Stimulated activated CD4-positive, alpha-beta T cell treated with anti-CD3 and anti-CD28 coated beads, Interleukin-4, amount 100 ng/mL, for 4 hours (primary cell): ENCODE measurements around the gene LRRK2.
"Not testable (repeated sequence)": the region's sequence is repeated elsewhere in the genome, so short reads cannot be mapped to it uniquely, and the experiment has no call there.

Experiments
- DNase-seq, 2 experiments: peaks; one replicate each; pipeline ENCODE4 v3.0.0-alpha.2; 2020

Gene LRRK2

GRCh38 chr12:40215982-40216381 lies 8.8 kb upstream of the LRRK2 start:
- DNase-seq = no peak

- DNase-seq = no peak
Measured at GRCh38 chr12:40216516-40217288, 8.1 kb upstream of the LRRK2 start.

GRCh38 chr12:40219760-40220159 lies 5.0 kb upstream of the LRRK2 start:
- no peak for DNase-seq

GRCh38 chr12:40222247-40222646 lies 2.5 kb upstream of the LRRK2 start:
- no peak for DNase-seq

- DNase-seq = no peak
Measured at GRCh38 chr12:40223646-40224045, 1.2 kb upstream of the LRRK2 start.

- DNase-seq = no peak
Measured at GRCh38 chr12:40225337-40225983, 663 bp downstream of the LRRK2 start.

- DNase-seq = no peak
Measured at GRCh38 chr12:40225984-40226602, 1.3 kb downstream of the LRRK2 start.

- DNase-seq = no peak
Measured at GRCh38 chr12:40226705-40227104, 1.9 kb downstream of the LRRK2 start.

- DNase-seq = no peak
Measured at GRCh38 chr12:40227447-40227846, 2.6 kb downstream of the LRRK2 start.

GRCh38 chr12:40228727-40229126 lies 3.9 kb downstream of the LRRK2 start:
- DNase-seq = no peak

GRCh38 chr12:40229690-40230651 lies 5.2 kb downstream of the LRRK2 start:
- DNase-seq = no peak

- no peak for DNase-seq
Measured at GRCh38 chr12:40232602-40233001, 7.8 kb downstream of the LRRK2 start.

GRCh38 chr12:40233741-40234367 lies 9.1 kb downstream of the LRRK2 start:
- no peak for DNase-seq

- DNase-seq = no peak
Measured at GRCh38 chr12:40236357-40236850, 11.6 kb downstream of the LRRK2 start.

GRCh38 chr12:40238266-40238902 lies 13.6 kb downstream of the LRRK2 start:
- DNase-seq = no peak

GRCh38 chr12:40238979-40239378 lies 14.2 kb downstream of the LRRK2 start:
- no peak for DNase-seq

- no peak for DNase-seq
Measured at GRCh38 chr12:40240779-40241178, 16.0 kb downstream of the LRRK2 start.

- DNase-seq = no peak
Measured at GRCh38 chr12:40241741-40242140, 16.9 kb downstream of the LRRK2 start.

- DNase-seq = not testable (repeated sequence)
Measured at GRCh38 chr12:40244526-40245156, 19.8 kb downstream of the LRRK2 start.

GRCh38 chr12:40248034-40248433 lies 23.2 kb downstream of the LRRK2 start:
- no peak for DNase-seq
